Measurements from ENCODE around the gene EPHB1.

DNA sequence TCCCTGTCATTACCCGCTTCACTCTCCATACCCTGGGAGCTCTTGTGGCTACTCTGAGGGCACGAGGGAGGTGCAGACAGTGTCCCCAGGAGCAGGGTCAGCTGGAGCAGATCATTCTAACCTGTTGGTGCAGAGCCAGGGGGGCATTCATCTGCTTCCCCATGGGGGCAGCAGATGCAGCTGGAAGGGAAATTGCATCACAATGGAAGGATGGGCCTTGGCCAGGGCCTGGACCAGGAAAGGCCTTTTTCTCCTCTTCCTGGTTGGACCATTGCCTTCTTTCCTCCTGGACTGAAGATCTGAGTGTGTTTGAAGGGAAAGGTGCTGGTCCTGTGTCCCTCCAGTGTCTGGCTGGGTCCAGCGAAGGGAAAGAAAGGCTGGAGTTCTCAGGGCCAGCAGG lies 55.7 kb downstream of the EPHB1 start:
- TF ChIP-seq CTCF (IDR thresholded peaks at IDR 0.05), result no peak
- no peak for TF ChIP-seq POLR2A (IDR thresholded peaks at IDR 0.05)
- TF ChIP-seq POLR2AphosphoS5 (IDR thresholded peaks at IDR 0.05), result no peak
- TF ChIP-seq EP300 (IDR thresholded peaks at IDR 0.05; ENCODE audit: low read depth), result no peak

Measured in transverse colon (tissue), 4 donors.